Mucosa of gallbladder (tissue), 1 donor: ENCODE results near the gene ZNF227. TPM values are rescaled to one million over a fixed set of nuclear protein-coding genes. Genes with fewer than 3 reads are reported as not detected.
"Not testable (repeated sequence)": the region's sequence is repeated elsewhere in the genome, so short reads cannot be mapped to it uniquely, and the experiment has no call there.

Experiments used
- DNase-seq: peaks from one replicate; pipeline ENCODE4 v3.0.0-alpha.2; 2020; ENCODE audit warnings: low spot score
- total RNA-seq: library from RNA; stranded (reverse); gene quantifications from one replicate; pipeline ENCODE4 v1.2.1, GENCODE V29; 2021
- donor health status: DM: no; HTN: no; CAD: no.

The ZNF227 gene
- total RNA-seq: 20.6 TPM

GRCh38 chr19:44212250-44212865, at the start of gene ZNF227:
Gene ZNF227, plus strand, starts transcription at chr19:44212532. Its CDS starts 5,261 bp downstream, at chr19:44217793.
- peak; percentile 92 for DNase-seq

- no peak for DNase-seq
Measured at GRCh38 chr19:44163789-44164188, 48.5 kb upstream of the ZNF227 start.

GRCh38 chr19:44164327-44164672, 48.0 kb upstream of the ZNF227 start:
- no peak for DNase-seq

GRCh38 chr19:44164673-44165512, 47.4 kb upstream of the ZNF227 start, which contains the start of gene ZNF226:
Gene ZNF226, plus strand, starts transcription at chr19:44165100. Its CDS starts 4,981 bp downstream, at chr19:44170081.
- DNase-seq: peak; percentile 96

- DNase-seq: not testable (repeated sequence)
Measured at GRCh38 chr19:44170660-44171059, 41.7 kb upstream of the ZNF227 start.

- no peak for DNase-seq
Measured at GRCh38 chr19:44176590-44176989, 35.7 kb upstream of the ZNF227 start.

- DNase-seq: no peak
Measured at GRCh38 chr19:44180968-44181367, 31.4 kb upstream of the ZNF227 start.

- no peak for DNase-seq
Measured at GRCh38 chr19:44182145-44182544, 30.2 kb upstream of the ZNF227 start.

- DNase-seq: no peak
Measured at GRCh38 chr19:44190020-44190419, 22.3 kb upstream of the ZNF227 start.

GRCh38 chr19:44192127-44192526, 20.2 kb upstream of the ZNF227 start:
- DNase-seq: no peak

GRCh38 chr19:44196772-44197171, 15.6 kb upstream of the ZNF227 start:
- no peak for DNase-seq

GRCh38 chr19:44202470-44202869, 9.9 kb upstream of the ZNF227 start:
- no peak for DNase-seq

GRCh38 chr19:44202974-44203373, 9.4 kb upstream of the ZNF227 start:
- DNase-seq: no peak

GRCh38 chr19:44203877-44204276, 8.5 kb upstream of the ZNF227 start:
- not testable (repeated sequence) for DNase-seq

GRCh38 chr19:44204772-44205171, 7.6 kb upstream of the ZNF227 start:
- no peak for DNase-seq

- peak; percentile 92 for DNase-seq
Measured at GRCh38 chr19:44207126-44207803, 5.1 kb upstream of the ZNF227 start.

GRCh38 chr19:44212866-44213346, 574 bp downstream of the ZNF227 start:
- DNase-seq: no peak

GRCh38 chr19:44219926-44220325, 7.6 kb downstream of the ZNF227 start:
- not testable (repeated sequence) for DNase-seq

GRCh38 chr19:44220761-44221160, 8.4 kb downstream of the ZNF227 start:
- DNase-seq: not testable (repeated sequence)

- not testable (repeated sequence) for DNase-seq
Measured at GRCh38 chr19:44221291-44221690, 9.0 kb downstream of the ZNF227 start.

- no peak for DNase-seq
Measured at GRCh38 chr19:44228318-44228717, 16.0 kb downstream of the ZNF227 start.

GRCh38 chr19:44232867-44233266, 20.5 kb downstream of the ZNF227 start:
- DNase-seq: no peak
